ENCODE data around the gene MALT1. TPM values are rescaled to one million over a fixed set of nuclear protein-coding genes. Genes with fewer than 3 reads are reported as not detected.

The MALT1 gene
- total RNA-seq, 6 experiments from 2014 or later, result 9.2 to 16.0 (median 10.2) TPM

- ATAC-seq (no peak), DNase-seq (no peak)
- H3K9me3 ChIP-seq, result no peaks in the 10 kb centered on the region
- WGBS (ENCODE audit: insufficient coverage, low coverage, low lambda C conversion rate, missing lambda C conversion rate), result 75% methylated on average over 5 of the region's 6 CpGs
- no peak for TF ChIP-seq CTCF (IDR thresholded peaks at IDR 0.05)
- no peak for TF ChIP-seq POLR2A (IDR thresholded peaks at IDR 0.05)
- H3K36me3 ChIP-seq, result no peaks in the 10 kb centered on the region
- no peaks in the 10 kb centered on the region for H3K4me1 ChIP-seq
- intact Hi-C loops (cut with DNase I), result no loop called here
- no peak overlapping the region for H3K4me3 ChIP-seq
- H3K27ac ChIP-seq, result no peak overlapping the region
- no peaks in the 10 kb centered on the region for H3K27me3 ChIP-seq
Observed at GRCh38 chr18:58637946-58638345, 33.3 kb upstream of the MALT1 start.

- H3K4me3 ChIP-seq, result no peak overlapping the region
- TF ChIP-seq CTCF (IDR thresholded peaks at IDR 0.05) (no peak), POLR2A (IDR thresholded peaks at IDR 0.05) (no peak)
Observed at GRCh38 chr18:58638441-58638840, 32.8 kb upstream of the MALT1 start.

GRCh38 chr18:58639237-58639636, 32.0 kb upstream of the MALT1 start:
- intact Hi-C loops (cut with DNase I), result no loop called here
- no peak for TF ChIP-seq CTCF (IDR thresholded peaks at IDR 0.05)
- TF ChIP-seq POLR2A (IDR thresholded peaks at IDR 0.05), result no peak
- no peaks in the 10 kb centered on the region for H3K36me3 ChIP-seq
- no peaks in the 10 kb centered on the region for H3K9me3 ChIP-seq
- H3K4me3 ChIP-seq, result no peak overlapping the region
- DNase-seq, result no peak
- no peaks in the 10 kb centered on the region for H3K4me1 ChIP-seq
- ATAC-seq, result no peak
- no peaks in the 10 kb centered on the region for H3K27me3 ChIP-seq
- H3K27ac ChIP-seq, result no peak overlapping the region
- WGBS (ENCODE audit: insufficient coverage, low coverage, low lambda C conversion rate, missing lambda C conversion rate), result 94% methylated on average over 2 of the region's 2 CpGs

More at GRCh38 chr18:58638441-58638840, 32.8 kb upstream of the MALT1 start:
- no peak for ATAC-seq
- Histone ChIP-seq H3K4me1 (no peaks in the 10 kb centered on the region), H3K27me3 (no peaks in the 10 kb centered on the region), H3K27ac (no peak overlapping the region), H3K9me3 (no peaks in the 10 kb centered on the region), H3K36me3 (no peaks in the 10 kb centered on the region)
- intact Hi-C loops (cut with DNase I), result no loop called here
- 58% methylated on average over 2 of the region's 2 CpGs for WGBS (ENCODE audit: insufficient coverage, low coverage, low lambda C conversion rate, missing lambda C conversion rate)
- DNase-seq, result no peak

- no peak for ATAC-seq
- Histone ChIP-seq H3K27me3 (no peaks in the 10 kb centered on the region), H3K4me3 (no peak overlapping the region), H3K36me3 (no peaks in the 10 kb centered on the region), H3K27ac (no peak overlapping the region), H3K9me3 (no peaks in the 10 kb centered on the region), H3K4me1 (no peaks in the 10 kb centered on the region)
- no peak for DNase-seq
- intact Hi-C loops (cut with DNase I), result no loop called here
- no peak for TF ChIP-seq POLR2A (IDR thresholded peaks at IDR 0.05)
- no peak for TF ChIP-seq CTCF (IDR thresholded peaks at IDR 0.05)
- WGBS (ENCODE audit: insufficient coverage, low coverage, low lambda C conversion rate, missing lambda C conversion rate), result 63% methylated on average over 5 of the region's 5 CpGs
Observed at GRCh38 chr18:58639751-58640427, 31.4 kb upstream of the MALT1 start.
